BE2C (cell line): Measurements from ENCODE around the gene DGKI.

ENCODE experiments used
- DNase-seq: peaks from one replicate; pipeline ENCODE4 v3.0.0-alpha.2; 2020
- H3K27me3 ChIP-seq: fragments of 250-450 bp; sonication (Bioruptor Pico); 2 replicates; pipeline ENCODE4 v1.5.1; 2020; ENCODE audit warnings: mild to moderate bottlenecking
- H3K36me3 ChIP-seq: fragments of 250-450 bp; sonication (Bioruptor Pico); 2 replicates; pipeline ENCODE4 v1.5.1; 2020; ENCODE audit warnings: mild to moderate bottlenecking
- H3K4me1 ChIP-seq: fragments of 250-450 bp; sonication (Bioruptor Pico); 2 replicates; pipeline ENCODE4 v1.5.1; 2020
- H3K4me3 ChIP-seq: 2 replicates; pipeline ENCODE4 v1.5.1; 2011; ENCODE audit warnings: low read depth, low read length
- H3K9me3 ChIP-seq: fragments of 250-450 bp; sonication (Bioruptor Pico); 2 replicates; pipeline ENCODE4 v1.5.1; 2020
- CTCF ChIP-seq: IDR thresholded peaks from 2 replicates; pipeline ENCODE4 v1.5.1; 2012; ENCODE audit warnings: mild to moderate bottlenecking, low read depth, low read length

Gene DGKI

GRCh38 chr7:137813541-137813940, 33.2 kb downstream of the DGKI start:
- no peaks in the 10 kb centered on the region; the same call in 1 of the 2 replicates for H3K9me3 ChIP-seq
- no peaks in the 10 kb centered on the region for H3K27me3 ChIP-seq
- no peak for TF ChIP-seq CTCF
- no peak for DNase-seq
- H3K4me1 ChIP-seq = peaks cover 13% of the 10 kb centered on the region
- H3K4me3 ChIP-seq = no peak overlapping the region
- no peaks in the 10 kb centered on the region for H3K36me3 ChIP-seq

GRCh38 chr7:137810248-137810647, 36.5 kb downstream of the DGKI start:
- Histone ChIP-seq H3K9me3 (no peaks in the 10 kb centered on the region; the same call in 1 of the 2 replicates), H3K4me3 (no peak overlapping the region), H3K36me3 (no peaks in the 10 kb centered on the region), H3K27me3 (no peaks in the 10 kb centered on the region), H3K4me1 (peaks cover 11% of the 10 kb centered on the region)
- no peak for DNase-seq
- no peak for TF ChIP-seq CTCF

GRCh38 chr7:137804836-137805235, 41.9 kb downstream of the DGKI start:
- H3K4me1 ChIP-seq = 0 out of 2 replicates have a peak, but pooled peaks cover 3% of the 10 kb centered on the region
- H3K4me3 ChIP-seq = no peak overlapping the region
- DNase-seq = no peak
- no peaks in the 10 kb centered on the region for H3K36me3 ChIP-seq
- H3K9me3 ChIP-seq = no peaks in the 10 kb centered on the region
- no peaks in the 10 kb centered on the region for H3K27me3 ChIP-seq
- TF ChIP-seq CTCF = no peak

- no peaks in the 10 kb centered on the region for H3K27me3 ChIP-seq
- no peak for DNase-seq
Observed at GRCh38 chr7:137801491-137801890, 45.3 kb downstream of the DGKI start.

GRCh38 chr7:137801003-137801402, 45.8 kb downstream of the DGKI start:
- Histone ChIP-seq H3K36me3 (no peaks in the 10 kb centered on the region), H3K4me3 (no peak overlapping the region), H3K4me1 (0 out of 2 replicates have a peak, but pooled peaks cover 3% of the 10 kb centered on the region), H3K27me3 (no peaks in the 10 kb centered on the region), H3K9me3 (no peaks in the 10 kb centered on the region)
- DNase-seq = no peak
- no peak for TF ChIP-seq CTCF

More at GRCh38 chr7:137801491-137801890, 45.3 kb downstream of the DGKI start:
- no peak overlapping the region for H3K4me3 ChIP-seq
- H3K36me3 ChIP-seq = no peaks in the 10 kb centered on the region
- no peaks in the 10 kb centered on the region for H3K9me3 ChIP-seq
- TF ChIP-seq CTCF = no peak
- H3K4me1 ChIP-seq = 0 out of 2 replicates have a peak, but pooled peaks cover 3% of the 10 kb centered on the region

GRCh38 chr7:137798073-137798763, 48.6 kb downstream of the DGKI start:
- no peak for TF ChIP-seq CTCF
- Histone ChIP-seq H3K27me3 (no peaks in the 10 kb centered on the region), H3K9me3 (no peaks in the 10 kb centered on the region), H3K4me1 (no peaks in the 10 kb centered on the region), H3K4me3 (no peak overlapping the region), H3K36me3 (no peaks in the 10 kb centered on the region)
- DNase-seq = no peak
